HFFc6 (cell line): Measurements from ENCODE around the gene WDR27. TPM values are rescaled to one million over a fixed set of nuclear protein-coding genes. Genes with fewer than 3 reads are reported as not detected.

Source experiments
- DNase-seq: peaks from one replicate; pipeline ENCODE4 v3.0.0-alpha.2; 2018
- H3K27ac Mint-ChIP-seq: 2 replicates; pipeline ENCODE4 v1.8.0; 2020; ENCODE audit warnings: mild to moderate bottlenecking, mixed read lengths
- H3K27me3 Mint-ChIP-seq: 2 replicates; pipeline ENCODE4 v1.8.0; 2021; ENCODE audit warnings: mild to moderate bottlenecking, moderate library complexity, mixed read lengths; ENCODE audit not compliant: insufficient read depth
- H3K36me3 Mint-ChIP-seq: 2 replicates; pipeline ENCODE4 v1.8.0; 2021; ENCODE audit warnings: low read depth, mixed read lengths
- H3K4me1 Mint-ChIP-seq: 2 replicates; pipeline ENCODE4 v1.8.0; 2020; ENCODE audit warnings: low read depth, mixed read lengths
- H3K4me3 Mint-ChIP-seq: 2 replicates; pipeline ENCODE4 v1.8.0; 2020; ENCODE audit warnings: mild to moderate bottlenecking, moderate library complexity, mixed read lengths
- H3K9me3 Mint-ChIP-seq: 2 replicates; pipeline ENCODE4 v1.8.0; 2020; ENCODE audit warnings: mild to moderate bottlenecking, mixed read lengths
- CTCF ChIP-seq: fragments of 200-600 bp; sonication (generic); IDR thresholded peaks from 2 replicates; pipeline ENCODE4 v1.5.0; 2021; ENCODE audit warnings: antibody characterized with exemption, mild to moderate bottlenecking
- total RNA-seq, 6 experiments: library from RNA; stranded (reverse); fragmentation: NEBNext Ultra II Directional; extraction: Animal tissue kit (Norgen Biotek cat#: 25700); gene quantifications; 2 replicates in 1 of 6; 3 replicates in 5 of 6; pipeline ENCODE4 v1.2.3, GENCODE V29; 2021

WDR27 gene
- total RNA-seq, 6 experiments from 2014 or later: 10.0 to 15.8 (median 12.1) TPM

GRCh38 chr6:169663468-169663867 lies 38.4 kb downstream of the WDR27 start:
- peaks cover 31% of the 10 kb centered on the region; the same call in 1 of the 2 replicates for H3K36me3 Mint-ChIP-seq
- no peak for DNase-seq
- H3K27me3 Mint-ChIP-seq: no peaks in the 10 kb centered on the region; the same call in 1 of the 2 replicates
- no peaks in the 10 kb centered on the region for H3K4me1 Mint-ChIP-seq
- no peak overlapping the region for H3K27ac Mint-ChIP-seq
- H3K9me3 Mint-ChIP-seq: no peaks in the 10 kb centered on the region
- TF ChIP-seq CTCF: no peak
- H3K4me3 Mint-ChIP-seq: no peak overlapping the region

- H3K4me1 Mint-ChIP-seq: no peaks in the 10 kb centered on the region
- H3K9me3 Mint-ChIP-seq: no peaks in the 10 kb centered on the region
- no peak overlapping the region for H3K4me3 Mint-ChIP-seq
- TF ChIP-seq CTCF: no peak
- peaks cover 28% of the 10 kb centered on the region for H3K36me3 Mint-ChIP-seq
- no peak for DNase-seq
- H3K27ac Mint-ChIP-seq: no peak overlapping the region
- no peaks in the 10 kb centered on the region; the same call in 1 of the 2 replicates for H3K27me3 Mint-ChIP-seq
These were observed 40.5 kb downstream of the WDR27 start for GRCh38 chr6:169661391-169661756.

- Mint-ChIP-seq H3K27ac (no peak overlapping the region), H3K4me1 (no peaks in the 10 kb centered on the region), H3K27me3 (no peaks in the 10 kb centered on the region; the same call in 1 of the 2 replicates), H3K4me3 (no peak overlapping the region), H3K9me3 (no peaks in the 10 kb centered on the region), H3K36me3 (peaks cover 32% of the 10 kb centered on the region)
- DNase-seq: no peak
- TF ChIP-seq CTCF: no peak
These were observed 41.0 kb downstream of the WDR27 start for GRCh38 chr6:169660751-169661390.

DNA sequence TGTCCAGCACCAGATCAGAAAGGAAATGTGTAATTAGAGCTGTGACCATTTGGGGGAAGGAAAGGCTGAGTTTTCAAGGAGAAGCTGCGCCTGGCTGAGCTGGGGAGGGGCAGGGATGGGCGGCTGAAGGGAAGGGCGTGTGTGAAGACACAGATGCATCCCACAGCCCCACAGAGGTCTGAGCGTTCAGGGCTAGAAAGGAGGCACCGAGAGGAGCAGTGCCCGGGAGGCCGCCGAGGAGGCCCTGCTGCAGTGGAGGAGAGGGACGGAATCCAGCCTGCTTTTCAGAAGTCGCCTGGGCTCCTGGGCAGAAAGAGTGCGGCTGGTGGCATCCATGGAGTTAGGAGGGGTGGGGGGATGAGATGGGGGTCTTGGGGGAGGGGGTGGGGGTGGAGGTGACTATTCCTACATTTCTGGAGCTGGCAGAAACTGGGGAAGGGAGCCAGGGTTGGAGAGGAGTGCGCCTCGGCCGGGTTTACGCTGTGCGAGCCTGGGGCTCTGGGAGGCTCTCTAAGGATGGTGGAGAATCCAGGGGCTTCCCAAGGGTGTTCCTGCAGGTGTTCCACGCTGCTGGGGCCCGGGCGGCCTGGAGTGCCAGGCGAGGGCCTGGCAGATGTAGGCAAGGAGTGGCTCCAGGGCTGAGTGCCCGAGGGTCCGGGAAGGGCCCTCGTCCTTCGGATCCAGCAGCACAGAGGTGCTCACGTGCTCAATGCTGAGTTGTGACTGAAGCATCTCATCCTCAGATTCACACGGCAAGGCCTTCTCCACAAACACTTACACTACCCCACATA lies 41.8 kb downstream of the WDR27 start:
- no peak for DNase-seq
- Mint-ChIP-seq H3K27me3 (no peaks in the 10 kb centered on the region; the same call in 1 of the 2 replicates), H3K36me3 (peaks cover 34% of the 10 kb centered on the region), H3K27ac (no peak overlapping the region), H3K4me3 (no peak overlapping the region), H3K9me3 (no peaks in the 10 kb centered on the region), H3K4me1 (peaks cover 6% of the 10 kb centered on the region)
- TF ChIP-seq CTCF: no peak

- Mint-ChIP-seq H3K27ac (no peak overlapping the region), H3K4me1 (peaks cover 17% of the 10 kb centered on the region), H3K36me3 (peaks cover 21% of the 10 kb centered on the region), H3K9me3 (no peaks in the 10 kb centered on the region), H3K4me3 (no peak overlapping the region), H3K27me3 (no peaks in the 10 kb centered on the region; the same call in 1 of the 2 replicates)
- DNase-seq: no peak
- TF ChIP-seq CTCF: no peak
These were observed 44.6 kb downstream of the WDR27 start for GRCh38 chr6:169657284-169657610.
